Measurements from ENCODE around the gene AMIGO1.
A peak's percentile ranks its signal among the peaks of the same experiment; 100 is the strongest.

AMIGO1 gene

DNA sequence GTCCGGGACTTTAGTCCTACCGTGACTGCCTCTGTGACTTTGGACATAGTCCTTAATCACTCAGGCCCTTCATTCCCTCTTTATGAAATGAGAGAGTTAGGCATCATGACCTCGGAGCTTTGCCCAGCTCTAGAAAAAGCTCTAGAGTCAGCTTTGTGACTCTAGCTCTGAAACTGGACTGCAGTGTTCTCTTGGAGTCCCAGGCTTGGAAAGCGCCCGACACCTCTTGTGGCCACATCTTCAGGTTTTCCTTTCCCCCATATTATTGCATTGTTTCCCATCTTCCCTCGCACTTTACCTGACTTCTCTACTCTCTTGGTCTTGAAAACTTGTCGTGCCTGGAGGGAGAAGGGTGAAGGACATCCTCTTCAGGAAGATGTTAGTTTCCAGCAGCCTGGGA is 12.5 kb upstream of the AMIGO1 start:
- Histone ChIP-seq H3K4me1 (ENCODE audit: control insufficient read depth in 1 of 2, insufficient read depth in 2 of 2, low read length in 2 of 2) (peaks cover 6% of the 10 kb centered on the region in 2 donors), H3K27ac (ENCODE audit: low read depth, low read length) (no peak overlapping the region), H3K36me3 (ENCODE audit: control insufficient read depth in 1 of 2, insufficient read depth in 2 of 2, low read length in 2 of 2) (no peaks in the 10 kb centered on the region), H3K9me3 (ENCODE audit: control insufficient read depth in 1 of 2, low read length in 2 of 2) (no peaks in the 10 kb centered on the region), H3K4me3 (ENCODE audit: low read depth in 1 of 2, low read length in 2 of 2) (no peak overlapping the region), H3K27me3 (ENCODE audit: control insufficient read depth in 1 of 2, insufficient read depth in 2 of 2, low read length in 2 of 2) (no peaks in the 10 kb centered on the region), H3K9ac (ENCODE audit: low read depth in 1 of 2, low read length in 2 of 2) (no peak overlapping the region)

DNA sequence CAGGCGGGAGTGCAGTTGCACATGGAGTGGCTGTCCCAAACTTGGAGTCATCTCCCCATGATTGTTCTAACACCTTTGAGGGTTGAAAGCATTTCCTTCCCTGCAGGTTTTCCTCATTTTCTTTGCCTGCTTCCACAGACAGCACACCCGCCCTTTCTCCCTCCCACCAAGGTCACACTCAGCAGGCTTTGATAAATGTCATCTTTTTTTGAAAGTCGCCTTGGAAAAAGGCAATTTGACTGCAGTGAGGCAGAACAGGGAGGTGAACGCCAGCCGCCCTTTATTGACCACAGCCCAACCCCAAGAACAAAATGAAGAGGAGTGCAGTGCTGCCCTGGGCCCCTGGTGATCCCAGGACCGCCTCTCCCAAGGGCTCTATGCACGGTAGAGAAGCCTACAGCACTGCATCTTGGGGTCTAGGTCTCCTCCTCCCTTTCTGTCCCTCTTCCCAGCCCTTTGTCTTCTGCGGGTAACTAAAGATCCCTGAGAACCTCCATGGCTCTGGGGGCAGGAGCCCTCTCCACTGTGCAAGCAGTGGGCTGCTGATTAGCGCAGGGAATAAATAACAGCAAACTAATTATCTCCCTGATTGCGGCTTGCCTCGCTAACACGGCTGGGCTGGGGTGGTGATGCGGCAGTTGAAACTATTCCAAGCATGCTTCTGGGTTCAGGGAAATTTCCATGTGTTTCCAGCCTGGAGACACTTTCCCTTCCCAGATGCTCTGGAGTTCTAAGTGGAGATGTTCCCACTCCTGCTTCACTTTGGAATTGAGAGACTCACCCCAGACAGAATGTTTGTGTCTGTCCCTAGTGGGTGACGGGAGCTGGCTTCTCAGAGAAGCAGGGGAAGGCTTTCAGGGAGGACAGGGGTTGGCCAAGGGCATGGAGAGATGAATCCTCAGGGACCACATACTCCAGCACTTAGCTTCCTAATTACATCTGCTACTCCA is 11.8 kb upstream of the AMIGO1 start:
- peaks cover 11 to 12% of the 10 kb centered on the region in 2 donors for H3K4me1 ChIP-seq (ENCODE audit: control insufficient read depth in 1 of 2, insufficient read depth in 2 of 2, low read length in 2 of 2)

GRCh38 chr1:109517337-109517736 is 7.8 kb upstream of the AMIGO1 start:
- Histone ChIP-seq H3K4me1 (ENCODE audit: control insufficient read depth in 1 of 2, insufficient read depth in 2 of 2, low read length in 2 of 2) (peaks cover 12 to 18% of the 10 kb centered on the region in 2 donors), H3K9ac (ENCODE audit: low read depth in 1 of 2, low read length in 2 of 2) (no peak overlapping the region), H3K4me3 (ENCODE audit: low read depth in 1 of 2, low read length in 2 of 2) (no peak overlapping the region), H3K36me3 (ENCODE audit: control insufficient read depth in 1 of 2, insufficient read depth in 2 of 2, low read length in 2 of 2) (no peaks in the 10 kb centered on the region), H3K27ac (ENCODE audit: low read depth, low read length) (no peak overlapping the region), H3K27me3 (ENCODE audit: control insufficient read depth in 1 of 2, insufficient read depth in 2 of 2, low read length in 2 of 2) (no peaks in the 10 kb centered on the region), H3K9me3 (ENCODE audit: control insufficient read depth in 1 of 2, low read length in 2 of 2) (no peaks in the 10 kb centered on the region)

More for the DNA sequence above, 11.8 kb upstream of the AMIGO1 start:
- no peak overlapping the region for H3K9ac ChIP-seq (ENCODE audit: low read depth in 1 of 2, low read length in 2 of 2)
- H3K27ac ChIP-seq (ENCODE audit: low read depth, low read length) = no peak overlapping the region
- H3K27me3 ChIP-seq (ENCODE audit: control insufficient read depth in 1 of 2, insufficient read depth in 2 of 2, low read length in 2 of 2) = no peaks in the 10 kb centered on the region
- no peaks in the 10 kb centered on the region for H3K36me3 ChIP-seq (ENCODE audit: control insufficient read depth in 1 of 2, insufficient read depth in 2 of 2, low read length in 2 of 2)
- no peak overlapping the region for H3K4me3 ChIP-seq (ENCODE audit: low read depth in 1 of 2, low read length in 2 of 2)
- H3K9me3 ChIP-seq (ENCODE audit: control insufficient read depth in 1 of 2, low read length in 2 of 2) = no peaks in the 10 kb centered on the region

DNA sequence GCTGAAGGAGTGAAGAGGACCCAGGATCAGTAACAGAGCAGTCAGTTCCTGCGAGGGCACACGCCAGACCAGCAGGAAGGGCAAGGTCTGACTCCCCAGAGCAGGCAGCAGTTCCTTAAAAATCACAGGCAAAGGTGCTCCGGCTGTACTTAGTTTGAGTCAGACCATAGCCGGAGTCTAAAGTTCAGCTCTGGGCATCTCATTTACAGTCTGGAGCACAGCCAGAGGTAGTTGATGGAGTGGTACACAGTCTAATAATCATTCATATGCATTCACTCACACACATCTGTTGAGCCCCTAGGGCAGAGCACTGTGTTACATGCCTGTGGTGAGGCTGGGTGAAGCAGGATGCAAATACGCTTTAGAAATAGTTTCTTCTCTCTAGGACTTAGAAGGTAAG is 7.3 kb upstream of the AMIGO1 start:
- Histone ChIP-seq H3K36me3 (ENCODE audit: control insufficient read depth in 1 of 2, insufficient read depth in 2 of 2, low read length in 2 of 2) (no peaks in the 10 kb centered on the region), H3K27me3 (ENCODE audit: control insufficient read depth in 1 of 2, insufficient read depth in 2 of 2, low read length in 2 of 2) (no peaks in the 10 kb centered on the region), H3K9me3 (ENCODE audit: control insufficient read depth in 1 of 2, low read length in 2 of 2) (no peaks in the 10 kb centered on the region), H3K4me1 (ENCODE audit: control insufficient read depth in 1 of 2, insufficient read depth in 2 of 2, low read length in 2 of 2) (peaks cover 12 to 18% of the 10 kb centered on the region in 2 donors), H3K9ac (ENCODE audit: low read depth in 1 of 2, low read length in 2 of 2) (no peak overlapping the region), H3K4me3 (ENCODE audit: low read depth in 1 of 2, low read length in 2 of 2) (no peak overlapping the region), H3K27ac (ENCODE audit: low read depth, low read length) (no peak overlapping the region)

- H3K4me1 ChIP-seq (ENCODE audit: control insufficient read depth in 1 of 2, insufficient read depth in 2 of 2, low read length in 2 of 2) = peaks cover 18 to 26% of the 10 kb centered on the region in 2 donors
- no peak overlapping the region for H3K4me3 ChIP-seq (ENCODE audit: low read depth in 1 of 2, low read length in 2 of 2)
- no peak overlapping the region for H3K9ac ChIP-seq (ENCODE audit: low read depth in 1 of 2, low read length in 2 of 2)
These were observed 5.3 kb upstream of the AMIGO1 start for GRCh38 chr1:109514846-109515245.

DNA sequence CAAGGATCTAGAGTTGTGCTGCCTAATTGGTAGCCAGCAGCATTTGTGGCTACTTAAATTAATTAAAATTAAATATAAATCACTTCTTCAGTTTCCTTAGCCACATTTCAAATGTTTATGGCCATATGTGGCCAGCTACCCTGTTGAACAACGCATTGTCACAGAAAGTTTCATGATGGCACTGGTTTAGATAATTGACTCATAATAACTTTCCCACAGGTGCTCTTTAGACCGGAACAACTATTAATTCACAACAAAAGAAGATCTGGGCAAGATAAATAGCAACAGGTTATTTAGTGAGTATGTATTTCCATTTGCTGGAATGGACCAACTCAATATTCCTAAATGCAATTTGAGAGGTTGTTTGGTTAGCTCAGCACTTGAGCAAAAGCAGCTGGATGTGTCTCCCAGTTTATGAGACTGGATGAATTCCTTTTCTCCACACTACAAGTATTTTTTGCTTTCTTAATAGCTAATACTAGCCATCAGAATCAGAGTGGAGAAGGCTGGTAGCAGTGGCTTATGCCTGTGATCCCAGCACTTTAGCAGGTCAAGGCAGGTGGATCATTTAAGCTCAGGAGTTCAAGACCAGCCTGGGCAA is 3.7 kb upstream of the AMIGO1 start:
- no peaks in the 10 kb centered on the region for H3K27me3 ChIP-seq (ENCODE audit: control insufficient read depth in 1 of 2, insufficient read depth in 2 of 2, low read length in 2 of 2)
- no peaks in the 10 kb centered on the region for H3K9me3 ChIP-seq (ENCODE audit: control insufficient read depth in 1 of 2, low read length in 2 of 2)
- H3K4me1 ChIP-seq (ENCODE audit: control insufficient read depth in 1 of 2, insufficient read depth in 2 of 2, low read length in 2 of 2) = peaks cover 29 to 34% of the 10 kb centered on the region in 2 donors
- H3K4me3 ChIP-seq (ENCODE audit: low read depth in 1 of 2, low read length in 2 of 2) = no peak overlapping the region
- H3K9ac ChIP-seq (ENCODE audit: low read depth in 1 of 2, low read length in 2 of 2) = no peak overlapping the region
- no peaks in the 10 kb centered on the region for H3K36me3 ChIP-seq (ENCODE audit: control insufficient read depth in 1 of 2, insufficient read depth in 2 of 2, low read length in 2 of 2)
- H3K27ac ChIP-seq (ENCODE audit: low read depth, low read length) = no peak overlapping the region

More at GRCh38 chr1:109514846-109515245, 5.3 kb upstream of the AMIGO1 start:
- no peaks in the 10 kb centered on the region for H3K36me3 ChIP-seq (ENCODE audit: control insufficient read depth in 1 of 2, insufficient read depth in 2 of 2, low read length in 2 of 2)
- no peaks in the 10 kb centered on the region for H3K27me3 ChIP-seq (ENCODE audit: control insufficient read depth in 1 of 2, insufficient read depth in 2 of 2, low read length in 2 of 2)
- no peaks in the 10 kb centered on the region for H3K9me3 ChIP-seq (ENCODE audit: control insufficient read depth in 1 of 2, low read length in 2 of 2)
- H3K27ac ChIP-seq (ENCODE audit: low read depth, low read length) = no peak overlapping the region

GRCh38 chr1:109508873-109509175 is 703 bp downstream of the AMIGO1 start:
- no peaks in the 10 kb centered on the region for H3K36me3 ChIP-seq (ENCODE audit: control insufficient read depth in 1 of 2, insufficient read depth in 2 of 2, low read length in 2 of 2)
- H3K27ac ChIP-seq (ENCODE audit: low read depth, low read length) = no peak overlapping the region
- peak overlapping the region; percentile 76 to 81 for H3K4me3 ChIP-seq (ENCODE audit: low read depth in 1 of 2, low read length in 2 of 2)
- H3K27me3 ChIP-seq (ENCODE audit: control insufficient read depth in 1 of 2, insufficient read depth in 2 of 2, low read length in 2 of 2) = no peaks in the 10 kb centered on the region
- H3K9ac ChIP-seq (ENCODE audit: low read depth in 1 of 2, low read length in 2 of 2) = peak overlapping the region; percentile 54 to 60
- no peaks in the 10 kb centered on the region for H3K9me3 ChIP-seq (ENCODE audit: control insufficient read depth in 1 of 2, low read length in 2 of 2)
- H3K4me1 ChIP-seq (ENCODE audit: control insufficient read depth in 1 of 2, insufficient read depth in 2 of 2, low read length in 2 of 2) = peaks cover 21 to 25% of the 10 kb centered on the region in 2 donors

- Histone ChIP-seq H3K36me3 (ENCODE audit: control insufficient read depth in 1 of 2, insufficient read depth in 2 of 2, low read length in 2 of 2) (no peaks in the 10 kb centered on the region), H3K9ac (ENCODE audit: low read depth in 1 of 2, low read length in 2 of 2) (no peak overlapping the region), H3K27me3 (ENCODE audit: control insufficient read depth in 1 of 2, insufficient read depth in 2 of 2, low read length in 2 of 2) (no peaks in the 10 kb centered on the region), H3K9me3 (ENCODE audit: control insufficient read depth in 1 of 2, low read length in 2 of 2) (no peaks in the 10 kb centered on the region), H3K4me1 (ENCODE audit: control insufficient read depth in 1 of 2, insufficient read depth in 2 of 2, low read length in 2 of 2) (peaks cover 23 to 26% of the 10 kb centered on the region in 2 donors), H3K27ac (ENCODE audit: low read depth, low read length) (no peak overlapping the region), H3K4me3 (ENCODE audit: low read depth in 1 of 2, low read length in 2 of 2) (peak overlapping the region in 1 of 2 donors; percentile 81)
These were observed 1.3 kb downstream of the AMIGO1 start for GRCh38 chr1:109508001-109508872.

DNA sequence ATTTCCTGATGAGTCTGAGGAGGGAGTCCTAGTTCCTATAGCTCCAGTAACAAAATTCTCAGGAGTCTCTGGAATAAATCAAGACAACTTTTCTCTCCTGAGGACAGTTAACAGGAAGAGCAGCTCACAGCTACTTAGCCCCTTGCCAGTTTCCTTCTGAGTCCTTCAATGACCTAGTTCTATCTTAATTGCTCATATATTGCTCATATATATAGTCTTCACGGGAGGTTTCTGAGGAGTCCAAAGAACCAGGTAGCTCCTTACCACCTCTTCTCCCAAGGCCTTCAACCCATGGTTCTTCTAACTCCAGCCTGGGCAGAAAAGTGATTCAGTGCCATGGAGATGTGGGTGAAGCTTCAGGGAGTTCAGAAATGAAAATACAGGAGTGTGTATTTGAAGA is 4.6 kb downstream of the AMIGO1 start:
- H3K9me3 ChIP-seq (ENCODE audit: control insufficient read depth in 1 of 2, low read length in 2 of 2) = no peaks in the 10 kb centered on the region
- no peak overlapping the region for H3K9ac ChIP-seq (ENCODE audit: low read depth in 1 of 2, low read length in 2 of 2)
- H3K27ac ChIP-seq (ENCODE audit: low read depth, low read length) = no peak overlapping the region
- peaks cover 0 to 11% of the 10 kb centered on the region in 2 donors for H3K36me3 ChIP-seq (ENCODE audit: control insufficient read depth in 1 of 2, insufficient read depth in 2 of 2, low read length in 2 of 2)
- H3K4me3 ChIP-seq (ENCODE audit: low read depth in 1 of 2, low read length in 2 of 2) = no peak overlapping the region
- peaks cover 40 to 41% of the 10 kb centered on the region in 2 donors for H3K4me1 ChIP-seq (ENCODE audit: control insufficient read depth in 1 of 2, insufficient read depth in 2 of 2, low read length in 2 of 2)
- no peaks in the 10 kb centered on the region for H3K27me3 ChIP-seq (ENCODE audit: control insufficient read depth in 1 of 2, insufficient read depth in 2 of 2, low read length in 2 of 2)

GRCh38 chr1:109503935-109504334 is 5.6 kb downstream of the AMIGO1 start:
- no peaks in the 10 kb centered on the region for H3K9me3 ChIP-seq (ENCODE audit: control insufficient read depth in 1 of 2, low read length in 2 of 2)
- no peaks in the 10 kb centered on the region for H3K27me3 ChIP-seq (ENCODE audit: control insufficient read depth in 1 of 2, insufficient read depth in 2 of 2, low read length in 2 of 2)
- peaks cover 44% of the 10 kb centered on the region in 2 donors for H3K4me1 ChIP-seq (ENCODE audit: control insufficient read depth in 1 of 2, insufficient read depth in 2 of 2, low read length in 2 of 2)
- H3K27ac ChIP-seq (ENCODE audit: low read depth, low read length) = no peak overlapping the region
- H3K9ac ChIP-seq (ENCODE audit: low read depth in 1 of 2, low read length in 2 of 2) = no peak overlapping the region
- peaks cover 0 to 11% of the 10 kb centered on the region in 2 donors for H3K36me3 ChIP-seq (ENCODE audit: control insufficient read depth in 1 of 2, insufficient read depth in 2 of 2, low read length in 2 of 2)
- no peak overlapping the region for H3K4me3 ChIP-seq (ENCODE audit: low read depth in 1 of 2, low read length in 2 of 2)

All from duodenal mucosa (tissue), 2 donors.